Endothelial cell of umbilical vein (primary cell): ENCODE measurements around the gene HES2.

Experiments
- CTCF ChIP-seq, 2 donors: IDR thresholded peaks; 1 replicate in 1 of 2; 2 replicates in 1 of 2; pipeline ENCODE4 v1.5.1; 2011; ENCODE audit warnings: low read length in 2 of 2, mild to moderate bottlenecking in 2 of 2, moderate library complexity in 2 of 2, control low read depth in 1 of 2, inconsistent platforms in 1 of 2, low read depth in 1 of 2; ENCODE audit not compliant: insufficient read depth in 1 of 2; ENCODE audit errors: extremely low read depth in 1 of 2
- FOS ChIP-seq: IDR thresholded peaks from 2 replicates; pipeline ENCODE4 v1.6.1; 2011; ENCODE audit warnings: mild to moderate bottlenecking, low read length, moderate library complexity, borderline replicate concordance; ENCODE audit not compliant: insufficient read depth
- JUN ChIP-seq: IDR thresholded peaks from 2 replicates; pipeline ENCODE4 v1.6.1; 2011; ENCODE audit warnings: borderline replicate concordance, low read depth; ENCODE audit not compliant: insufficient read length, insufficient read depth
- POLR2A ChIP-seq: IDR thresholded peaks from 2 replicates; pipeline ENCODE4 v1.6.1; 2012; ENCODE audit warnings: low read depth, mild to moderate bottlenecking, control low read depth, low read length
- POLR2AphosphoS5 ChIP-seq: IDR thresholded peaks from 2 replicates; pipeline ENCODE4 v1.6.1; 2012; ENCODE audit warnings: low read depth, mild to moderate bottlenecking, control low read depth, low read length, moderate library complexity; ENCODE audit not compliant: insufficient read depth

- TF ChIP-seq POLR2AphosphoS5 (no peak), CTCF (IDR thresholded peaks at IDR 0.05; ENCODE audit: extremely low read depth in 1 of 2, insufficient read depth in 1 of 2, low read depth in 1 of 2, low read length in 2 of 2) (peak in 1 of 2 donors; percentile 21), POLR2A (no peak), FOS (no peak), JUN (no peak)
Measured at GRCh38 chr1:6378096-6378746, 41.5 kb downstream of the HES2 start.
